Caco-2 (cell line): ENCODE results near the gene KRT5. TPM values are rescaled to one million over a fixed set of nuclear protein-coding genes. Genes with fewer than 3 reads are reported as not detected.

Experiments used
- BruUV-seq: library from RNA; stranded (reverse); fragments of 400-500 nt; replicated peaks from 2 replicates; lab custom pipeline; 2021; lab: Mats Ljungman, UMichigan
- CTCF ChIA-PET: fragments of 300-600 bp; sonication (Branson Sonifier 250); formaldehyde crosslinking; loops from one replicate; lab custom pipeline; 2022; ENCODE audit warnings: antibody characterized with exemption; lab: Charles Lee
- POLR2A ChIA-PET: fragments of 300-600 bp; sonication (Branson Sonifier 250); formaldehyde crosslinking; loops from one replicate; lab custom pipeline; 2022; ENCODE audit warnings: antibody characterized with exemption; lab: Charles Lee
- DNase-seq, 2 experiments: peaks; one replicate each; pipeline versions ENCODE4 v3.0.0 to v3.0.0-alpha.2; 2020 to 2022
- H3K27me3 ChIP-seq: replicated peaks from 2 replicates; pipeline ENCODE4 v1.6.0; 2011; ENCODE audit warnings: low read length; ENCODE audit not compliant: control insufficient read depth, insufficient read depth
- H3K36me3 ChIP-seq: 2 replicates; pipeline ENCODE4 v1.5.1; 2011; ENCODE audit warnings: low read length; ENCODE audit not compliant: control insufficient read depth, insufficient read depth
- H3K4me1 ChIP-seq: fragments of 250-450 bp; sonication (Bioruptor Pico); 2 replicates; pipeline ENCODE4 v1.5.1; 2020; ENCODE audit warnings: mild to moderate bottlenecking
- H3K4me3 ChIP-seq: 2 replicates; pipeline ENCODE4 v1.5.1; 2011; ENCODE audit warnings: low read depth, mild to moderate bottlenecking, control low read depth, low read length
- H3K9me3 ChIP-seq: fragments of 250-450 bp; sonication (Bioruptor Pico); 2 replicates; pipeline ENCODE4 v1.5.1; 2020; ENCODE audit warnings: mild to moderate bottlenecking, moderate library complexity
- H3K27ac Mint-ChIP-seq: one replicate; pipeline ENCODE4 v1.8.0; 2022; ENCODE audit warnings: mixed read lengths; ENCODE audit not compliant: unreplicated experiment
- H3K27me3 Mint-ChIP-seq: one replicate; pipeline ENCODE4 v1.8.0; 2022; ENCODE audit warnings: mixed read lengths; ENCODE audit not compliant: insufficient read depth, unreplicated experiment
- H3K36me3 Mint-ChIP-seq: one replicate; pipeline ENCODE4 v1.8.0; 2022; ENCODE audit warnings: mild to moderate bottlenecking, mixed read lengths; ENCODE audit not compliant: insufficient read depth, unreplicated experiment
- H3K4me1 Mint-ChIP-seq: one replicate; pipeline ENCODE4 v1.8.0; 2022; ENCODE audit warnings: low read depth, mixed read lengths; ENCODE audit not compliant: unreplicated experiment
- H3K4me3 Mint-ChIP-seq: one replicate; pipeline ENCODE4 v1.8.0; 2022; ENCODE audit warnings: mild to moderate bottlenecking, moderate library complexity, mixed read lengths; ENCODE audit not compliant: unreplicated experiment
- H3K9me3 Mint-ChIP-seq: one replicate; pipeline ENCODE4 v1.8.0; 2022; ENCODE audit warnings: mixed read lengths; ENCODE audit not compliant: unreplicated experiment
- CTCF ChIP-seq, 2 experiments: fragments of 200-600 bp in 1 of 2; IDR thresholded peaks; 1 replicate in 1 of 2; 2 replicates in 1 of 2; pipeline versions ENCODE4 v1.5.1 to v1.8.0; 2011 to 2022; ENCODE audit warnings: antibody characterized with exemption in 1 of 2, control low read depth in 1 of 2, inconsistent platforms in 1 of 2, low read depth in 1 of 2, low read length in 1 of 2, mild to moderate bottlenecking in 1 of 2, moderate library complexity in 1 of 2; ENCODE audit not compliant: insufficient read depth in 1 of 2, severe bottlenecking in 1 of 2, unreplicated experiment in 1 of 2
- intact Hi-C: fragments of 100-400 bp; cut with micrococcal nuclease; formaldehyde crosslinking; loops from one replicate; pipeline ENCODE4 v1.10.0; 2022; ENCODE audit not compliant: unreplicated experiment
- total RNA-seq: library from RNA; stranded (reverse); gene quantifications from 2 replicates; pipeline ENCODE4 v1.2.3, GENCODE V29; 2022

Gene KRT5
- total RNA-seq, 1 experiment from 2014 or later, result 0.50 TPM

DNA sequence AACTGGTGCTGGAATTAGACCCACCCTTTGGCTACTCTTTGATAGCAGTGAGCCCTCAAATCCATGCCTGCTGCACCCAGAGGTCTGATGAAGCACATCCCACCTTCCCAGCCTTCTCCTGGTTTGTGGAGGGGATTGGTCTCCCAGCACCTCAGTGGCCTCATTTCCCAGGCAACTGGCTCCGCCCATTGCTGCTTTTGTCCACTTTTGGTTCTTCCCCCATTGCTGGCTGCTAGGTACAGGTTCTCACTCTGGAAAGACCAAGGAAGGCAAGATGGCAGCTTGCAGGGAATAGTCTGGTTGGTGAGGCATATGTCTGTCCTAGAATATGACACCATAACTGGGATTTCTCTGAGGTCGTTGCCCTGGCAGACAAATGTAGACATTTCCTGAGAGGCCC, 10.2 kb upstream of the KRT5 start:
- H3K9me3 Mint-ChIP-seq, result no peaks in the 10 kb centered on the region
- Histone ChIP-seq H3K9me3 (no peaks in the 10 kb centered on the region), H3K27me3 (no peaks in the 10 kb centered on the region), H3K4me3 (no peak overlapping the region), H3K4me1 (no peaks in the 10 kb centered on the region), H3K36me3 (no peaks in the 10 kb centered on the region)
- intact Hi-C loops, result no loop called here
- H3K36me3 Mint-ChIP-seq, result no peaks in the 10 kb centered on the region
- POLR2A ChIA-PET, result no interaction called here
- TF ChIP-seq CTCF (IDR thresholded peaks at IDR 0.05; ENCODE audit: insufficient read depth in 1 of 2, low read depth in 1 of 2, low read length in 1 of 2, severe bottlenecking in 1 of 2, unreplicated experiment in 1 of 2), result no peak
- no peaks in the 10 kb centered on the region for H3K27me3 Mint-ChIP-seq
- CTCF ChIA-PET, result no interaction called here
- H3K4me3 Mint-ChIP-seq, result no peak overlapping the region
- H3K4me1 Mint-ChIP-seq, result no peaks in the 10 kb centered on the region
- no TSS peak for BruUV-seq
- H3K27ac Mint-ChIP-seq, result no peak overlapping the region
- no peak for DNase-seq

- Mint-ChIP-seq H3K4me1 (no peaks in the 10 kb centered on the region), H3K4me3 (no peak overlapping the region), H3K27me3 (no peaks in the 10 kb centered on the region), H3K27ac (no peak overlapping the region), H3K9me3 (no peaks in the 10 kb centered on the region), H3K36me3 (no peaks in the 10 kb centered on the region)
- ChIA-PET CTCF (no interaction called here), POLR2A (no interaction called here)
- no peak for TF ChIP-seq CTCF (IDR thresholded peaks at IDR 0.05; ENCODE audit: insufficient read depth in 1 of 2, low read depth in 1 of 2, low read length in 1 of 2, severe bottlenecking in 1 of 2, unreplicated experiment in 1 of 2)
- Histone ChIP-seq H3K27me3 (no peaks in the 10 kb centered on the region), H3K36me3 (no peaks in the 10 kb centered on the region), H3K9me3 (no peaks in the 10 kb centered on the region), H3K4me1 (no peaks in the 10 kb centered on the region), H3K4me3 (no peak overlapping the region)
- no TSS peak for BruUV-seq
- no peak for DNase-seq
- intact Hi-C loops, result no loop called here
These were observed 9.7 kb upstream of the KRT5 start for GRCh38 chr12:52529846-52530245.

DNA sequence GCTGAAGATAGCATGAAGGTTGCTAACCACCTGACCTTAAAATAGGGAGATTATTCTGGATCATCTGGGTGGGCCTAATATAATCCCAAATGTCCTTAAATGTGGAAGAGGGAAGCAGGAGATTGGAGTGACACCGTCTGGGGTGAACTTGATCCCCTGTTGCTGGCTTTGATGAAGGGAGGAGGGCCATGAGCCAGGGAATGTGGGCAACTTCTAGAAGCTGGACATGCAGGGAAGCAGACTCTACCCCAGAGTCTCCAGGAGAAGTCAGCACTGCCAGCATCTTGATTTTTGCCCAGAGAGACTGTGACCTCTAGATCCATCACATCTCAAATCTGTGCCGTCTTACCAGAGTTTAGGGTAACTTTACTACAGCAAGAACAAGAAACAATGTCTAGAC, 9.2 kb upstream of the KRT5 start:
- H3K4me3 ChIP-seq, result no peak overlapping the region
- Mint-ChIP-seq H3K9me3 (no peaks in the 10 kb centered on the region), H3K4me3 (no peak overlapping the region), H3K4me1 (no peaks in the 10 kb centered on the region), H3K27ac (no peak overlapping the region), H3K36me3 (no peaks in the 10 kb centered on the region), H3K27me3 (no peaks in the 10 kb centered on the region)
- no TSS peak for BruUV-seq
- H3K36me3 ChIP-seq, result no peaks in the 10 kb centered on the region
- no peaks in the 10 kb centered on the region for H3K9me3 ChIP-seq
- intact Hi-C loops, result no loop called here
- POLR2A ChIA-PET, result no interaction called here
- DNase-seq, result no peak
- CTCF ChIA-PET, result no interaction called here
- no peaks in the 10 kb centered on the region for H3K4me1 ChIP-seq
- H3K27me3 ChIP-seq, result no peaks in the 10 kb centered on the region
- no peak for TF ChIP-seq CTCF (IDR thresholded peaks at IDR 0.05; ENCODE audit: insufficient read depth in 1 of 2, low read depth in 1 of 2, low read length in 1 of 2, severe bottlenecking in 1 of 2, unreplicated experiment in 1 of 2)
